HepG2 (cell line): Measurements from ENCODE around the gene MRPL14. TPM values are rescaled to one million over a fixed set of nuclear protein-coding genes. Genes with fewer than 3 reads are reported as not detected.

ENCODE experiments used
- CCAR2 ChIP-seq: fragments of 200-400 bp; formaldehyde crosslinking; optimal IDR thresholded peaks from 2 replicates; pipeline ENCODE3; 2018; ENCODE audit warnings: low read depth, mild to moderate bottlenecking, low read length, moderate library complexity
- HDAC6 ChIP-seq: fragments of 200-600 bp; sonication (generic); IDR thresholded peaks from 2 replicates; pipeline ENCODE4 v1.7.0; 2017; ENCODE audit warnings: mild to moderate bottlenecking, antibody characterized with exemption, low read length, low read depth
- MATR3 ChIP-seq: sonication (generic); formaldehyde crosslinking; IDR thresholded peaks from 2 replicates; pipeline ENCODE4 v1.4.0; 2020; ENCODE audit warnings: missing genetic modification reagents
- MTA3 ChIP-seq: sonication (generic); formaldehyde crosslinking; IDR thresholded peaks from 2 replicates; pipeline ENCODE4 v1.4.0; 2020; ENCODE audit warnings: missing genetic modification reagents
- PCBP2 ChIP-seq: fragments of 200-400 bp; formaldehyde crosslinking; optimal IDR thresholded peaks from 2 replicates; pipeline ENCODE3; 2018; ENCODE audit warnings: low read length, low read depth; ENCODE audit not compliant: poor library complexity, severe bottlenecking
- RBAK ChIP-seq: sonication (generic); formaldehyde crosslinking; IDR thresholded peaks from 2 replicates; pipeline ENCODE4 v1.5.1; 2020; ENCODE audit warnings: mild to moderate bottlenecking, missing genetic modification reagents
- TP53 ChIP-seq: sonication (generic); formaldehyde crosslinking; conservative IDR thresholded peaks from 2 replicates; pipeline ENCODE4 v1.4.0; 2020; ENCODE audit warnings: missing genetic modification reagents
- ZBTB21 ChIP-seq: sonication (generic); formaldehyde crosslinking; IDR thresholded peaks from 2 replicates; pipeline ENCODE4 v1.4.0; 2020; ENCODE audit warnings: missing genetic modification reagents
- ZBTB7A ChIP-seq: sonication (generic); formaldehyde crosslinking; IDR thresholded peaks from 2 replicates; pipeline ENCODE4 v1.8.0; 2022; ENCODE audit warnings: mild to moderate bottlenecking, missing genetic modification reagents
- ZNF83 ChIP-seq: sonication (generic); formaldehyde crosslinking; IDR thresholded peaks from 2 replicates; pipeline ENCODE4 v1.4.0; 2020; ENCODE audit warnings: missing genetic modification reagents, mild to moderate bottlenecking, borderline replicate concordance
- polyA plus RNA-seq, 8 experiments: library from polyadenylated mRNA; depleted of rRNA in 3 of 8; stranded (reverse) in 7 of 8; unstranded in 1 of 8; fragments of >200 nt; fragmentation: Illumina TruSeq in 4 of 8; extraction: Trizol in 4 of 8; gene quantifications; 2 replicates each; pipeline versions ENCODE4 v1.2.1 to v1.2.3, GENCODE V29; 2011 to 2016; ENCODE audit warnings: low read depth in 4 of 8, missing spikeins in 1 of 8, mixed read lengths in 1 of 8; ENCODE audit not compliant: insufficient read depth in 1 of 8
- total RNA-seq, 5 experiments: library from RNA; depleted of rRNA; stranded (reverse); fragments of >200 nt; fragmentation: Illumina TruSeq; extraction: Trizol; gene quantifications; 2 replicates each; pipeline ENCODE4 v1.2.3, GENCODE V29; 2016; ENCODE audit warnings: low read depth in 1 of 5
- TF ChIP-seq, protein P1 (sequence below), 2 experiments: sonication (generic) in 1 of 2; formaldehyde crosslinking in 1 of 2; IDR thresholded peaks; 2 replicates each; pipeline versions ENCODE4 v1.4.0 to v1.6.1; 2016 to 2020; ENCODE audit warnings: borderline replicate concordance in 1 of 2, low read depth in 1 of 2, mild to moderate bottlenecking in 1 of 2, missing genetic modification reagents in 1 of 2
- TF ChIP-seq, protein P2 (sequence below): sonication (generic); formaldehyde crosslinking; IDR thresholded peaks from 2 replicates; pipeline ENCODE4 v1.4.0; 2020; ENCODE audit warnings: missing genetic modification reagents
- TF ChIP-seq, protein P3 (sequence below): sonication (generic); formaldehyde crosslinking; conservative IDR thresholded peaks from 2 replicates; pipeline ENCODE4 v1.4.0; 2020; ENCODE audit warnings: missing genetic modification reagents
- TF ChIP-seq, protein P4 (sequence below): IDR thresholded peaks from 2 replicates; pipeline ENCODE4 v1.6.1; 2018; ENCODE audit warnings: missing genetic modification reagents, mild to moderate bottlenecking, missing compliant biosample characterization

Gene MRPL14
- total and polyA plus RNA-seq, 2 of the 13 experiments (the other 11 are each of a cell fraction or from before 2014, with no cell fraction given) = 157 to 178 TPM

DNA sequence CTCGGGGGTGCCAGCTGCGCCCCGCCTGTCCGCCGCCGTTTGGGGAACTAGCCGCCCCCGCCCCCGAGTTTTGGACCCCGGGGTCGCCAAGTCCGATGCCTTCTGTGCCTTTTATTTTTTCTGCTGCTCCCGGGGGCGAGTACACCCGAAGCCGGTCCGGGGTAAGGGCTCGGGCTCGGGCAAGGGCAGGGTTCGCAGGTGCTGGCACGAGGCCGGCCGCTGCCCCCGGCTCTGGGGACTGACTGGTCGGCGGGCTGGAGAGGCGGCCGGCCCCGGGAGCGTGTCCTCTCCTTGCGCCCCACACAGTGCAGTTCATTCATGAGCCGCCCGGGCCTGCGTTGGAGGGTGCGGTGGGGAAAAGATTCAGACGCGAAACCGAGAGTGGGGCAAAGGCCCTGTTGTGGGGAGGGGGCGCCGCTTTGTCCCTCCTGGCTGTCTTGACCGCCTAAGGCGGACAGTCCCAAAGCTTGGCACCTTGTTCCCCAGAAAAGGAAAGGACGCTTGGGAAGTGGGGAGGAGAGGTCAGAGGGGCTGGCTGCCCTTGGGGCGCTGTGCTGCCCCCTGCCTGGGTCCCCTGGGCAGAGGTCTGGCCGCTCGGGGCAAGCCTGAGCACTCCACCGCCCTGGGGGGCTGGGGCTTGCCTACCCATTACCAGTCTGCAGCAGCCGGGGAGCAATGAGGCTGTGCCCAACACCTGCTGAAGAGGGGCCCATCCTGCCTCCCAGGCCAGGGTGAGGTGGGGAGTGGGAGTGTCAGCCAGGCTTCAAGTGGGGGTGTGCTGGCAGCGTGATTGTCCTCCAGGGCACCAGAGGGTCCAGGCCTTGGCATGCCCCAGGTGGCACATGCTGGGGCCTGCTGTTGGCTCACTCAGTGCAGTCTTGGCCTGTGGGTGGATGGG, 1.0 kb upstream of the MRPL14 start (continued):
- TF ChIP-seq, protein P1, sequence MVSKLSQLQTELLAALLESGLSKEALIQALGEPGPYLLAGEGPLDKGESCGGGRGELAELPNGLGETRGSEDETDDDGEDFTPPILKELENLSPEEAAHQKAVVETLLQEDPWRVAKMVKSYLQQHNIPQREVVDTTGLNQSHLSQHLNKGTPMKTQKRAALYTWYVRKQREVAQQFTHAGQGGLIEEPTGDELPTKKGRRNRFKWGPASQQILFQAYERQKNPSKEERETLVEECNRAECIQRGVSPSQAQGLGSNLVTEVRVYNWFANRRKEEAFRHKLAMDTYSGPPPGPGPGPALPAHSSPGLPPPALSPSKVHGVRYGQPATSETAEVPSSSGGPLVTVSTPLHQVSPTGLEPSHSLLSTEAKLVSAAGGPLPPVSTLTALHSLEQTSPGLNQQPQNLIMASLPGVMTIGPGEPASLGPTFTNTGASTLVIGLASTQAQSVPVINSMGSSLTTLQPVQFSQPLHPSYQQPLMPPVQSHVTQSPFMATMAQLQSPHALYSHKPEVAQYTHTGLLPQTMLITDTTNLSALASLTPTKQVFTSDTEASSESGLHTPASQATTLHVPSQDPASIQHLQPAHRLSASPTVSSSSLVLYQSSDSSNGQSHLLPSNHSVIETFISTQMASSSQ (IDR thresholded peaks at IDR 0.05; ENCODE audit: low read depth) = no peak
- TF ChIP-seq, protein P1 (CRISPR knock-in tag; IDR thresholded peaks at IDR 0.05; ENCODE audit: borderline replicate concordance) = no peak
- TF ChIP-seq MTA3 (CRISPR knock-in tag) = no peak
- TF ChIP-seq, protein P2, sequence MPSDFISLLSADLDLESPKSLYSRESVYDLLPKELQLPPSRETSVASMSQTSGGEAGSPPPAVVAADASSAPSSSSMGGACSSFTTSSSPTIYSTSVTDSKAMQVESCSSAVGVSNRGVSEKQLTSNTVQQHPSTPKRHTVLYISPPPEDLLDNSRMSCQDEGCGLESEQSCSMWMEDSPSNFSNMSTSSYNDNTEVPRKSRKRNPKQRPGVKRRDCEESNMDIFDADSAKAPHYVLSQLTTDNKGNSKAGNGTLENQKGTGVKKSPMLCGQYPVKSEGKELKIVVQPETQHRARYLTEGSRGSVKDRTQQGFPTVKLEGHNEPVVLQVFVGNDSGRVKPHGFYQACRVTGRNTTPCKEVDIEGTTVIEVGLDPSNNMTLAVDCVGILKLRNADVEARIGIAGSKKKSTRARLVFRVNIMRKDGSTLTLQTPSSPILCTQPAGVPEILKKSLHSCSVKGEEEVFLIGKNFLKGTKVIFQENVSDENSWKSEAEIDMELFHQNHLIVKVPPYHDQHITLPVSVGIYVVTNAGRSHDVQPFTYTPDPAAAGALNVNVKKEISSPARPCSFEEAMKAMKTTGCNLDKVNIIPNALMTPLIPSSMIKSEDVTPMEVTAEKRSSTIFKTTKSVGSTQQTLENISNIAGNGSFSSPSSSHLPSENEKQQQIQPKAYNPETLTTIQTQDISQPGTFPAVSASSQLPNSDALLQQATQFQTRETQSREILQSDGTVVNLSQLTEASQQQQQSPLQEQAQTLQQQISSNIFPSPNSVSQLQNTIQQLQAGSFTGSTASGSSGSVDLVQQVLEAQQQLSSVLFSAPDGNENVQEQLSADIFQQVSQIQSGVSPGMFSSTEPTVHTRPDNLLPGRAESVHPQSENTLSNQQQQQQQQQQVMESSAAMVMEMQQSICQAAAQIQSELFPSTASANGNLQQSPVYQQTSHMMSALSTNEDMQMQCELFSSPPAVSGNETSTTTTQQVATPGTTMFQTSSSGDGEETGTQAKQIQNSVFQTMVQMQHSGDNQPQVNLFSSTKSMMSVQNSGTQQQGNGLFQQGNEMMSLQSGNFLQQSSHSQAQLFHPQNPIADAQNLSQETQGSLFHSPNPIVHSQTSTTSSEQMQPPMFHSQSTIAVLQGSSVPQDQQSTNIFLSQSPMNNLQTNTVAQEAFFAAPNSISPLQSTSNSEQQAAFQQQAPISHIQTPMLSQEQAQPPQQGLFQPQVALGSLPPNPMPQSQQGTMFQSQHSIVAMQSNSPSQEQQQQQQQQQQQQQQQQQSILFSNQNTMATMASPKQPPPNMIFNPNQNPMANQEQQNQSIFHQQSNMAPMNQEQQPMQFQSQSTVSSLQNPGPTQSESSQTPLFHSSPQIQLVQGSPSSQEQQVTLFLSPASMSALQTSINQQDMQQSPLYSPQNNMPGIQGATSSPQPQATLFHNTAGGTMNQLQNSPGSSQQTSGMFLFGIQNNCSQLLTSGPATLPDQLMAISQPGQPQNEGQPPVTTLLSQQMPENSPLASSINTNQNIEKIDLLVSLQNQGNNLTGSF (CRISPR knock-in tag) = peak; percentile 53; the same call in 1 of the 2 replicates
- TF ChIP-seq HDAC6 = no peak
- TF ChIP-seq, protein P3, sequence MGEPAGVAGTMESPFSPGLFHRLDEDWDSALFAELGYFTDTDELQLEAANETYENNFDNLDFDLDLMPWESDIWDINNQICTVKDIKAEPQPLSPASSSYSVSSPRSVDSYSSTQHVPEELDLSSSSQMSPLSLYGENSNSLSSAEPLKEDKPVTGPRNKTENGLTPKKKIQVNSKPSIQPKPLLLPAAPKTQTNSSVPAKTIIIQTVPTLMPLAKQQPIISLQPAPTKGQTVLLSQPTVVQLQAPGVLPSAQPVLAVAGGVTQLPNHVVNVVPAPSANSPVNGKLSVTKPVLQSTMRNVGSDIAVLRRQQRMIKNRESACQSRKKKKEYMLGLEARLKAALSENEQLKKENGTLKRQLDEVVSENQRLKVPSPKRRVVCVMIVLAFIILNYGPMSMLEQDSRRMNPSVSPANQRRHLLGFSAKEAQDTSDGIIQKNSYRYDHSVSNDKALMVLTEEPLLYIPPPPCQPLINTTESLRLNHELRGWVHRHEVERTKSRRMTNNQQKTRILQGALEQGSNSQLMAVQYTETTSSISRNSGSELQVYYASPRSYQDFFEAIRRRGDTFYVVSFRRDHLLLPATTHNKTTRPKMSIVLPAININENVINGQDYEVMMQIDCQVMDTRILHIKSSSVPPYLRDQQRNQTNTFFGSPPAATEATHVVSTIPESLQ (CRISPR knock-in tag) = no peak
- TF ChIP-seq ZNF83 (CRISPR knock-in tag) = no peak
- TF ChIP-seq TP53 (CRISPR knock-in tag) = no peak
- TF ChIP-seq, protein P4, sequence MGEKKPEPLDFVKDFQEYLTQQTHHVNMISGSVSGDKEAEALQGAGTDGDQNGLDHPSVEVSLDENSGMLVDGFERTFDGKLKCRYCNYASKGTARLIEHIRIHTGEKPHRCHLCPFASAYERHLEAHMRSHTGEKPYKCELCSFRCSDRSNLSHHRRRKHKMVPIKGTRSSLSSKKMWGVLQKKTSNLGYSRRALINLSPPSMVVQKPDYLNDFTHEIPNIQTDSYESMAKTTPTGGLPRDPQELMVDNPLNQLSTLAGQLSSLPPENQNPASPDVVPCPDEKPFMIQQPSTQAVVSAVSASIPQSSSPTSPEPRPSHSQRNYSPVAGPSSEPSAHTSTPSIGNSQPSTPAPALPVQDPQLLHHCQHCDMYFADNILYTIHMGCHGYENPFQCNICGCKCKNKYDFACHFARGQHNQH (CRISPR knock-in tag) = 0 out of 2 replicates have a peak, but pooled peaks have one; percentile 20
- no peak for TF ChIP-seq ZBTB21
- no peak for TF ChIP-seq RBAK (CRISPR knock-in tag)
- TF ChIP-seq CCAR2 = no peak
- TF ChIP-seq MATR3 (CRISPR knock-in tag) = no peak
- TF ChIP-seq ZBTB7A (CRISPR knock-in tag) = peak; percentile 63; the same call in 1 of the 2 replicates
- no peak for TF ChIP-seq PCBP2
